GM19468 (cell line): ENCODE results near the gene FLRT3.
A peak's percentile ranks its signal among the peaks of the same experiment; 100 is the strongest.

Source experiments
- ATAC-seq: cut with Tn5 transposase; IDR thresholded peaks from one replicate; pipeline ENCODE4 v1.9.1; 2021; ENCODE audit warnings: mild to moderate bottlenecking, moderate library complexity, moderate number of reproducible peaks; ENCODE audit not compliant: unreplicated experiment; ENCODE audit errors: extremely low read depth

Gene FLRT3

GRCh38 chr20:14337400-14338171, at the start of gene FLRT3:
Gene FLRT3 (minus strand): TSS chr20:14337612. CDS start chr20:14327506, 10,106 bp downstream.
- peak; percentile 96 for ATAC-seq

DNA sequence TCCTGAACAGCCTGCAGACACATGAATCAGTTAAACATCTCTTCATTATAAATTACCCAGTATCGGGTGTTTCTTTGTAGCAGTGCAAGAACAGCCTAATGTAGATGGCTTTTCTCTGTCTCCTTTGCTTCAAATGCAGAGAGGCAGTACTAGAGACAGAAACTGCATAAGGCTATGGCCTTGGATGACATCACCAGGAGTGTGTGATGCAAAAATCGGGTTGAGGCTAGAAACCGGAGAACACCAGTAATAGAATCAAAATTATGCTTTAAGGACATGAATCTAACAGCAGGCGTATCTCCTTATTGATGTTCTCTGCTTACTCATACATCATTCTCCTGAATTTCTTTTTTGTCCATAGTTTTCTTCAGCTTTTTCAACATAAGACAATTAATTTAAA, 49.3 kb upstream of the FLRT3 start:
- ATAC-seq = no peak

DNA sequence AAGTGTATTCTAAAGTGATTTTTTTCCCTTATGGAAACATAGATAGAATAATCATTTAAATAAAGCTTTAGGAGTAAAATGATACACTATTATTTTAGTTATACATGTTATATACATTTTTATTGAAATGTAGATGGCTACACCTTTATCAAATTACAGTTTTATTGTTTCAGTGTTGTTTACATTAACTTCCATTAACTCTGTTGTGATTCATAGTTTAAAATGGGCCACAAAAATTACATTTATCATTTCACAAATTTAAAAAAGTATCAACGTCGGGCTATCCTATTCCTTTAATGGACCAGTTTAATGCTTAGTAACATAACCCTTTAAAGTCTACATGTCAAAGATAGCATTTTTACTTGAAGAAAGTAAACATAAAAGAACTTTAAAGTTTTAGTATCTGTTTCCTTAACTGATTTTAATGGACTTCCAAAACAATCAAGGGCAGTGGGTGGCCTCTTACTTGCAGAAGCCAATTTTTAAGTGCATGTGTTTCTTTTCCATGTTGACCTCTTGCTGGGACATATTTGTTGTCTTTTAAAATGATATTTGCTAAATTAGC, 47.8 kb upstream of the FLRT3 start:
- ATAC-seq = no peak

- ATAC-seq = no peak
Measured at GRCh38 chr20:14384416-14385175, 47.2 kb upstream of the FLRT3 start.

GRCh38 chr20:14383335-14383734, 45.9 kb upstream of the FLRT3 start:
- ATAC-seq = no peak

GRCh38 chr20:14378326-14378725, 40.9 kb upstream of the FLRT3 start:
- no peak for ATAC-seq

DNA sequence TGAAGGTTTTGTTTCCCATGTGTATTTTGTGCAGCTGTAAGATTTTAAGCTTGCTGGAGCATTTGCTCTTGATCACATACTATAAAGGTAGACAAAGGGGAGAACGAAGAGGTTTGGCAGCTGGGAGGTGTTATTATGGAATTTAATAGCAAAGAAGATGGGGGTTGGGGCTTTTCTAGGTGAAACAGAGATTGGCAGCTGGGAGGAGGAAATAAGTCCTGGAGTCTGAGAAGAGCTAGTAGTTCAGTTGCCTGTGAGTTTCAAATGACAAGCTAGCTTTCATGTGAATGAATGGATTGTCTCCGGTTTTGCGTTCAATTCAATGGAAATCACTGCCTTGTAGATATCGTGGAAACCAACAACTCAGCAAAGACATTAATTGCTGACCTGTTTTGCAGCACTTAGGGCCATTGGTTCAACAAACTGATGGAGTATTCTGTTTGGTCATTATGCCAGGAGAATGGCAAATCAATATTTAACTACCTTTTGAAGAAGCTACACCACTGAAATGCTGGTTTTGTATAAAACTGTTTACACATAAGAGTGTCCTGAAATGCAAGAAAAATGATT, 38.1 kb upstream of the FLRT3 start:
- no peak for ATAC-seq

DNA sequence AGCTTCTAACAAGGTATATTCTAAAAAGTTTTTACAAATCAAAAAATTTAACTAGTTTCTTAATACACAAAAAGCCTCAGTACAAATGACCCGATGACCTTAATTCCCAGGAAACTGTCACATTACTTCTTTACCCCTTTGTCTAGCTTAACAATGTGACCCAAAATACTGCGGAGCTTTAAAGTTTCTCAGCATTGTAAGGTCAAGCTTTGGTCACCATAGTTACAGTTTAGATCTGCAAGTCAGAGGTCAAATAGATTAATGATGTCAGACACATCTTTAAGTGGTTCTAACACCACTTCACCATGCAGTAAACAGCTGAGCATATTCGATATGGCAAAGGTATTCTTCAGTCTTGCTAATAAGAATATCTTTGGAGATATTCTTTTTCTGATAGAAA, 36.8 kb upstream of the FLRT3 start:
- no peak for ATAC-seq

- no peak for ATAC-seq
Measured at GRCh38 chr20:14361509-14362345, 24.3 kb upstream of the FLRT3 start.

GRCh38 chr20:14360416-14360815, 23.0 kb upstream of the FLRT3 start:
- no peak for ATAC-seq

DNA sequence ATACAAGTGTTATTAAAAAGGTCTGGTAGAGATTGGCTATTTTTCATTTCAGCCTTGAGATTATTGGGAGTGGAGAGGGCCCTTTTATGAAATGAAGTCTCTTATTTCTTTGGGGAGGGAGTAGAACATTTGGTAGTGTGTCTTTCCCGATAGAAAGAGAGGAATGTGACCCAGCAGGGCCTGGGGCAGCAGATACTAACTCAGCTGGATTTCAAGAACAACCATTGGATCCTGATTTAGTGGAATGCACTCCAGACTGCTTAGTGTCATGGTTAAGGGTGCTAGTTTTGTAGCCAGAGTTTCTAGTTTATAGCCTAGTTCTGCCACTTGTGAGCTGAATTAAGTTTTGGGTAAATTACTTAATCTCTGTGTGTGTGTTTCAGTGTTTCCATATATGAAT, 18.4 kb upstream of the FLRT3 start:
- ATAC-seq = no peak

- ATAC-seq = no peak
Measured at GRCh38 chr20:14344746-14345145, 7.3 kb upstream of the FLRT3 start.

GRCh38 chr20:14343491-14344065, 6.2 kb upstream of the FLRT3 start:
- no peak for ATAC-seq

DNA sequence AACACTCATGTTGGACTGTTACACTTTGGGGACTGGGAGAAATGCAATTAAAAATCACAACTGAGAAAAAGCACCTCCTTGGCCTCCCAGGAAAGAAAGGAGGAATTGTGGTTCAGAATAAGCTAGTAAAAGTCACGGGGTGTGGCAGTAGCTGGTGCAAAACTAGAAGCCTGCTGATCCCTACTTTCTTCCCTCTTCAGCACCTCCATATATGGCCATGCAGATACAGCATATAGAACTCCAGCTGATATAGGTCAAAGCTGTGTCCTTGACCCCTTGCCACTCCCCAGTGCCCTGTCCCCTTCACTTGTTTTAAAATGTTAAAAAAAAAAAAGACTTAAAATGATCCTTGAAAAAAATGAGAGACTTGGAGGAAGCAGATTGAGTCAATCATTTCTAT, 5.5 kb upstream of the FLRT3 start:
- ATAC-seq = no peak

DNA sequence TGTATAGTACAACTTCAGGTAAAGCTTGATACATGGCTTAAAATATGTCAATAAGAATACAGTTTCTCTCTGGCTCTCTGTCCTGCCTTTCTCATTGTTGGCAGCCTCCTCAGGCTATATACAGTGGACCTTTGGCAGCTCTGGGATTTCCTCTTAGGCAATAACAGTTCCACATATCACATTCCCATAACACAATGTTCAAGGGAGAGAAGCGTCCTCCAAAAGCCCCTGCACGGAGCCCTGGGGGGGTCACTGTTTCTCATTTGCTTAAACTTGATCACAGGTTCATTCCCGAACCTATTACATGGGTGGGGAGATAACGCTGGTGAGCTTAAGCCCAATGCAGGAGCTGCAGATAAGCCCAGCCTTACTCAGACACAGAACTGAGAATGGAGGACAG, 4.4 kb upstream of the FLRT3 start:
- ATAC-seq = no peak

- ATAC-seq = no peak
Measured at GRCh38 chr20:14336686-14337085, 726 bp downstream of the FLRT3 start.

GRCh38 chr20:14335052-14335451, 2.4 kb downstream of the FLRT3 start:
- no peak for ATAC-seq

- no peak for ATAC-seq
Measured at GRCh38 chr20:14334306-14334930, 3.0 kb downstream of the FLRT3 start.

GRCh38 chr20:14333721-14334120, 3.7 kb downstream of the FLRT3 start:
- no peak for ATAC-seq
